GM23338 (cell line): Measurements from ENCODE around the gene RNF20.

Experiments used
- CREB1 ChIP-seq: fragments of 250-450 bp; sonication (Bioruptor Pico); IDR thresholded peaks from 2 replicates; pipeline ENCODE4 v1.5.0; 2020; ENCODE audit warnings: low read depth, mild to moderate bottlenecking, moderate library complexity
- CTCF ChIP-seq, 2 experiments: fragments of 200-600 bp in 1 of 2; sonication (generic) in 1 of 2; conservative IDR thresholded peaks; 2 replicates each; pipeline versions ENCODE4 v1.5.1 to v1.6.1; 2016 to 2017; ENCODE audit warnings: antibody characterized with exemption in 2 of 2, low read depth in 2 of 2, mild to moderate bottlenecking in 2 of 2, moderate library complexity in 1 of 2
- ETS1 ChIP-seq: IDR thresholded peaks from 2 replicates; pipeline ENCODE4 v1.6.1; 2016; ENCODE audit warnings: antibody characterized with exemption
- EZH2 ChIP-seq: fragments of 200-600 bp; sonication (generic); IDR thresholded peaks from one replicate; pipeline ENCODE4 v1.8.0; 2017; ENCODE audit warnings: antibody characterized with exemption, mild to moderate bottlenecking, low read depth; ENCODE audit not compliant: unreplicated experiment
- EZH2phosphoT487 ChIP-seq: fragments of 200-600 bp; sonication (generic); IDR thresholded peaks from one replicate; pipeline ENCODE4 v1.8.1; 2018; ENCODE audit warnings: antibody characterized with exemption; ENCODE audit not compliant: unreplicated experiment
- JUNB ChIP-seq: IDR thresholded peaks from one replicate; pipeline ENCODE4 v1.6.1; 2016; ENCODE audit warnings: antibody characterized with exemption; ENCODE audit not compliant: unreplicated experiment
- NANOG ChIP-seq: IDR thresholded peaks from 2 replicates; pipeline ENCODE4 v1.6.1; 2016; ENCODE audit warnings: antibody characterized with exemption, borderline replicate concordance
- POLR2AphosphoS5 ChIP-seq: IDR thresholded peaks from 2 replicates; pipeline ENCODE4 v1.6.1; 2016; ENCODE audit warnings: antibody characterized with exemption, low read depth
- REST ChIP-seq: IDR thresholded peaks from one replicate; pipeline ENCODE4 v1.6.1; 2018; ENCODE audit warnings: antibody characterized with exemption; ENCODE audit not compliant: unreplicated experiment
- ZNF331 ChIP-seq: fragments of 250-450 bp; sonication (Bioruptor Pico); IDR thresholded peaks from 2 replicates; pipeline ENCODE4 v1.5.0; 2020; ENCODE audit warnings: low read depth, mild to moderate bottlenecking, moderate library complexity

- TF ChIP-seq CTCF (conservative IDR thresholded peaks at IDR 0.05; ENCODE audit: low read depth in 2 of 2): no peak
- no peak for TF ChIP-seq EZH2phosphoT487
- no peak for TF ChIP-seq JUNB
- TF ChIP-seq EZH2: no peak
- TF ChIP-seq CREB1 (CRISPR knock-in tag): no peak
- TF ChIP-seq POLR2AphosphoS5: no peak
- peak; percentile 93 for TF ChIP-seq NANOG
- TF ChIP-seq REST: no peak
- TF ChIP-seq ETS1: no peak
- TF ChIP-seq ZNF331: no peak
These were observed 20.3 kb upstream of the RNF20 start for GRCh38 chr9:101513351-101513750.
